RPMI8226 (cell line): ENCODE measurements around the gene FOXP4.

ENCODE experiments used
- DNase-seq: peaks from one replicate; pipeline ENCODE4 v3.0.0-alpha.2; 2015

Gene FOXP4

DNA sequence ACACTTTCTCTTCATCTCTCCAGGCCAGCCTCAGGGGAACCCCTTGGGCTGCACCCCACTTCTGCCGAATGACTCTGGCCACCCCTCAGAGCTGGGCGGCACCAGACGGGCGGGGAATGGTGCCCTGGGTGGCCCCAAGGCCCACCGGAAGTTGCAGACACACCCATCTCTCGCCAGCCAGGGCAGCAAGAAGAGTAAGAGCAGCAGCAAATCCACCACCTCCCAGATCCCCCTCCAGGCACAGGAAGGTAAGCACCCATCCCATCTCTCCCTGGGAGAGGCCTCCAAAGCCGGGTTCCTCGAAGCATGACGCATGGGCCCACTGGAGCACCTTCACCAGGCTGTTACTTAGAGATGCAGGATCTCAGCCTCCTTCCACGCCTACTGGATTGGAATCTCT, 103.4 kb downstream of the FOXP4 start:
- DNase-seq, result no peak

DNA sequence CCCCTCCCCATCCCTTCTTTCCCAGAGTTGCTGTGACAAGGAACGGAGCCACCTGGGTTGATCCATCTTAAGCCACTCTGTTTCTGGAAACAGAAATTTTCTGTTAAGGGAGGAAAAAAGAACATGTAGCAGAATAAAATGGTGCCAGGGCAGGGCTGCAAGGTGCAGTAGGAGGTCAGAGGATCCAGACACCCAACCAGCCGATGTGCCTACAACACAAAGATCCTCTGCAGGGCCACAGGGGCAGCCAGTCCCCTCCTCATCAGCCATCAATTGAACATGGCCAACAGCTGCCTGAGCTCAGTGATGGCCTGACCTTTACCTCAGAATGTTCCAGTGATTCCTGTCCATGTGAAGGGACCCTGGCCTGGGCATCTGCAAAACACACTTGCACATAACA, 103.9 kb downstream of the FOXP4 start:
- no peak for DNase-seq

DNA sequence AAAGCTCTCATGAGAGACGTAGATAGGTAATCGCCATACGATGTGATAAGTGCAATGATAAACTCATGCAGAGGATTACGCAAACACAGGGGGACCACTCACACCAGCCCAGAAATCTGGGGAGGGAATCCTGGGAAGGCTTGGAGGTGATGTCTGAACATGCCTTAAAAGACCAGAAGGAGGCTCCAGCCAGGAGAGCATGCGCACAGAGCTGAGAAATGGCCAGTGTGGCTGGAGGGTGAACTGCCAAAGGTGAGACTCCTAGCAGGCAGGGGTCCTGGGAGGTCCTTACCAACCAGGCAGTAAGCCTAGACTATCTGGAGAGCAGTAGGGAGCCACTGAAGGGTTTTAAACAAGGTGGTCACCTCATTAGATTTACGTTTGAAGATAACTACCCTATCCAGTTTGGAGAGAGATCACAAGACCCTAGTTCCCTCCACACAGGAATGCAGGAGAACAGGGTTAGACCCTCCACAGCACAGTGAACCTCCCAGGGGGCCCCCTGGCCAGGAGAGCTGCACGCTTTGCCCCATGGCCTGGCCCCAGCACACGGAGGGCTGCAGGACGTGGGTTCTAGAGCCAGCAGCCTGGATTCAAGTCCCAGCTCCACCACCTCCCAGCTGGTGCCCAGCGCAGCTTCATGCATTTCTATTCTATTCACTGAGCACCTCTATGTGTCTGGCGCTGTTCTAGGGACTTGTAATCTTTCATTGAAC, 105.2 kb downstream of the FOXP4 start:
- DNase-seq, result no peak
